IPS-20b (cell line): ENCODE measurements around the gene KRTAP10-12.
A peak's percentile ranks its signal among the peaks of the same experiment; 100 is the strongest.

Source experiments
- H3K27ac ChIP-seq: one replicate; pipeline ENCODE4 v1.5.1; 2013; ENCODE audit warnings: low read length
- H3K27me3 ChIP-seq: 2 replicates; pipeline ENCODE4 v1.6.1; 2013; ENCODE audit warnings: mild to moderate bottlenecking, low read length, inconsistent platforms; ENCODE audit not compliant: insufficient read depth
- H3K36me3 ChIP-seq: 2 replicates; pipeline ENCODE4 v1.6.1; 2013; ENCODE audit warnings: low read depth, mild to moderate bottlenecking, inconsistent platforms, low read length, moderate library complexity; ENCODE audit not compliant: insufficient read depth
- H3K4me1 ChIP-seq: 2 replicates; pipeline ENCODE4 v1.6.1; 2013; ENCODE audit warnings: mild to moderate bottlenecking, control low read depth, inconsistent platforms, low read length, moderate library complexity; ENCODE audit not compliant: insufficient read depth
- H3K4me3 ChIP-seq: 2 replicates; pipeline ENCODE4 v1.5.1; 2013; ENCODE audit warnings: mild to moderate bottlenecking, low read length, inconsistent platforms
- H3K9ac ChIP-seq: 2 replicates; pipeline ENCODE4 v1.6.1; 2013; ENCODE audit warnings: low read depth, mild to moderate bottlenecking, inconsistent platforms, low read length, moderate library complexity
- H3K9me3 ChIP-seq: 2 replicates; pipeline ENCODE4 v1.6.1; 2013; ENCODE audit warnings: mild to moderate bottlenecking, low read depth, low read length, inconsistent platforms; ENCODE audit not compliant: insufficient read depth

KRTAP10-12 gene

DNA sequence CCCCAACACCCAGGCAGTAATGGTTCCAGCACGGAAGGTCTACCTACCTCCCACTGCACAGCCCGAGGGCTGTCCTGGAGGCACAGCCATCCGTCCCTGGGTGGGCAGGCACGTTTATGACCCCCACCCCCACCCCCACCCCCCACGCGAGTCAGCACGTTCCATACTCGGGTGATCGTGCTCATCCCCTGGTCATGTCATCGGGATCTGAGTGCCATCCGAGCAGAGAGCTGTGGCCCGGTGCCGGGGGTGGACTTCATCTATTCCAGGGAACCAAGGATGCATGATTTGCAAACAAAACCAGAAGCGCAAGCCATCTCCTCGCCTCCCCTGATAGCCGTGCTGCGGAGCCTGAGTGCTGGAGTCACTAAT lies 13.3 kb downstream of the KRTAP10-12 start:
- H3K27ac ChIP-seq = no peak overlapping the region
- H3K9me3 ChIP-seq = no peaks in the 10 kb centered on the region
- peaks cover 35% of the 10 kb centered on the region; the same call in 1 of the 2 replicates for H3K4me1 ChIP-seq
- H3K9ac ChIP-seq = no peak overlapping the region
- peaks cover 94% of the 10 kb centered on the region for H3K27me3 ChIP-seq
- peak overlapping the region; percentile 67 for H3K4me3 ChIP-seq
- no peaks in the 10 kb centered on the region for H3K36me3 ChIP-seq

DNA sequence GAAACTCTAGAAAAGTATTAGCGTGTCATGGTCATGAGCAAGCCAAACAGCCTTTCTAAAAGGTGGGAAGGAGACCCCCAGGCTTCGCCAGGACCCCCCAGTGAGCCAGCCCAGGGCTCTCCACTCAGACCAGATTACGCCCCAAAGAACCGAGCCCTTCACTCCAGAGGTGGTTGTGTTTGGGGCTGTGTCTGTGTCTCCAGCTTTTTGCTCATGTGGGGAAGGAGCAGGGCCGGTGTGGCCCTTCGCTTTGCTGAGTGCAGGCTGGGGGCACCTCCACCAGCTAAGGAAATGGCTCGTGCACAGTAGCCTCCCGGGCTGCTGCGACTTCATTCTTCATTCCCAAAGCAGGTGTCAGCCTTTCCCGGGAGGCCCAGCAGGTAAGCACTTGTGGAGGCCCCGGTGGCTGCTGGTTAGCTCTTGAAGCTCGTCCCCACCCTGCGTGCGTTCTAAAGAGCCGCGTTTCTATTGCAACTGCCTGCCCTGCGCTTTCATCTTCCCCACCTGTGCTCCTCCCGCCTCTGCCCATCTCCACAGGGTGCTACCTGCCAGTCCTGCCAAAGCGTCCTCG lies 13.9 kb downstream of the KRTAP10-12 start:
- Histone ChIP-seq H3K36me3 (no peaks in the 10 kb centered on the region), H3K4me1 (peaks cover 35% of the 10 kb centered on the region; the same call in 1 of the 2 replicates), H3K9ac (no peak overlapping the region), H3K9me3 (no peaks in the 10 kb centered on the region), H3K27me3 (peaks cover 98% of the 10 kb centered on the region), H3K27ac (no peak overlapping the region), H3K4me3 (peak overlapping the region; percentile 67)

DNA sequence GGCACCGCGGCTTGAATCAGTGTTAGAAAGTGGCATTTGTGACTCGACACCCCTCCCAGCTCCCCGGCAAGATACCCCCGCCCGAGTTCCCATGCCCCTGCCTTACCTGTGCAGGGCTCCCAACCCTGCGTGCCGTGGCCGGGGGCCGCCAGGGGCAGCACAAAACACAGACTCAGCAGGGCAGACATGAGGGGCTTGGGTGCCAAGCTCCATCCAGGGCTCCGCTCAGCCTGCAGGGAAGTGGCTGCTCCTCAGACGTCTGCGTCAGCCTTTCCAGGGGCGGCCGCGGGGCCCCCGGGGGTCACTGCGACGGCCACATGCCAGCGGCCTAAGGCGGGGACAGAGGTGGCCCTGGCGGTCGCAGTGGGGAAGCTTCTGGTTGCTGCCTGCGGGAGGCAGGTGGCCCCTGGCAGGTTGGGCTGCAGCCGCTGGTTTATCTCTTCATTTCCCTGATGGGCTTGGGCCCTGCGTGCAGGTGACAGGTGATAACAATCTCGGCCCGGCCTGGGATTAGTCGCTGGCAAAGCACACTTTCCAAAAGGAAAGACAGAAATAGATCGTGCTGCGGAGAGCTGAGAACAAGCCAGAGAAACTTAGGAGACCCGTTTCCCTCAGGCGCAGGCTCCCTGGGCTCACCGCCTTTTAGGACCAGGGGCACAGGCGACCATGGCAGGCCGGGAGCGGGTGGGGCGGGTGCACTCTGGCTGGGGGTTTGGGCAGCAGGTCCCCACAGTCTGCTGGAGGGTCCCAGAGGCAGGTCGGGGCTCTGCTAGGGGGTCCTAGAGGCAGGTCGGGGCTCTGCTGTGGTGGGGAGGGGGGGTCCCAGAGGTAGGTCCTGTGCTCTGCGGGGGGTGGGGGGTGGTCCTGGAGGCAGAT lies 14.6 kb downstream of the KRTAP10-12 start, which contains the start of gene TSPEAR:
Gene TSPEAR (minus strand): TSS at position 246 of the 876 bp plus-strand sequence. CDS start 58 bp downstream, at position 188.
- Histone ChIP-seq H3K36me3 (no peaks in the 10 kb centered on the region), H3K27ac (no peak within 1 kb of the TSS), H3K9me3 (no peaks in the 10 kb centered on the region), H3K27me3 (peaks cover 90% of the 10 kb centered on the region), H3K4me3 (peak within 1 kb of the TSS; percentile 67), H3K9ac (no peak within 1 kb of the TSS), H3K4me1 (peaks cover 31% of the 10 kb centered on the region; the same call in 1 of the 2 replicates)

DNA sequence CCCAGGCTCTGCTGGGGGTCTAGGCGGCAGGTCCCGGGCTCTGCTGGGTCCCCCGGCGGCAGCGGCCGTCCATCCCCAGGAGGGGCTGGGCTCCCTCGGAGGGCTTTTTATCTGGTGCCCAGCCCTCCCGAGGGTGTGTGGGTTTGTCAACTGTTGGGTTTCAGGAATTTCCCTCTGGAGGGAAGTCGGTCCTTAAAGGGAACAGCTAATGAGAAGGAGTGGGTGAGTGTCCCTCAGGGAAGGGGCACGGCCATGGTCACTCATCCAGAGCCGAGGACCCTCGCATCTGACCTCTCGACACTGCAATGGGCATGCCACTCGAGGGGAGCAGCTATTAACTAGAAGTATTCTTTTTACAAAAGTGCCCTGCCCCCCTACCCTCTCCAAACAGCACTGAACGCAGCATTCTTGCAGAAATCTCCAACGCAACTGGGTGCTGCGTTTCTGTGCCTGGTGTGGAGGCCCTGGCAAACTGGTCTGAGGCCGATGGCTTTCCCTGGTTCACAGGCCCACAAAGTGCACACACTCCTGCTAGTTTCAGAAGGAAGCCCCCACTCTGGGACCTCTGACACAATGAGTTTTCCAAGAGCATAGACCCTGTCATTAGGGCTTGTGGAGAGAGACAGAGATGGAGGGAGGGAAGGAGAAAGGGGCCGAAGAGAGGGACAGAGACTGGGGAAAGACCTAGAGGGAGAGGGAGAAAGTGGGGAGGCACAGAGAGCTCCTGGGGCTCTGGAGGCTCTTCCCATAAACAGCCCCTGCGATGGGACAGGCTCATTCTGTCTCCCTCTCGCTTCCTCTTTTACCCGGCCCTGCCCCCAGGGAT lies 15.4 kb downstream of the KRTAP10-12 start:
- peaks cover 82% of the 10 kb centered on the region for H3K27me3 ChIP-seq
- no peak overlapping the region for H3K9ac ChIP-seq
- no peaks in the 10 kb centered on the region for H3K36me3 ChIP-seq
- peaks cover 31% of the 10 kb centered on the region; the same call in 1 of the 2 replicates for H3K4me1 ChIP-seq
- H3K9me3 ChIP-seq = no peaks in the 10 kb centered on the region
- H3K27ac ChIP-seq = no peak overlapping the region
- H3K4me3 ChIP-seq = peak overlapping the region; percentile 62; the same call in 1 of the 2 replicates

DNA sequence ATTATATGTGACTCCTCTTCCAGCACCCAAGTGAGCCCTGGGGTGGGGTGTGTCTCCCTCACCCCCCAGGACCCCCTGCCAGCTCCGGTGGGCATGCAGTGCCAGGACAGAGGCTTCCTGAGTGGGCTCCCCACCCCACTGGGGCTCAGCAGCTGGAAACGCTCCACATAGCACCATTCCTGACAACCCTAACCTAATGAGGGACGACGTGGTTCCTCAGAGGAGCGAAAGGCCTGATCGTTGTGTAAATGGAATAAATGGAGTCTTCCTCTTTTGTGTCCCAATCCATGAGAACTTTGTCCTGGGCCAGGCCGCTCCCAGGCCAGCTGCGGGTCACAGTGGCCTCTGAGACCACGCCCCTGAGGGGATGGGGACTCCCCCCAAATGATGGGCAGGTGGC lies 16.2 kb downstream of the KRTAP10-12 start:
- Histone ChIP-seq H3K27ac (no peak overlapping the region), H3K36me3 (no peaks in the 10 kb centered on the region), H3K9ac (no peak overlapping the region), H3K27me3 (peaks cover 75% of the 10 kb centered on the region), H3K4me1 (peaks cover 31% of the 10 kb centered on the region; the same call in 1 of the 2 replicates), H3K9me3 (no peaks in the 10 kb centered on the region), H3K4me3 (no peak overlapping the region)

DNA sequence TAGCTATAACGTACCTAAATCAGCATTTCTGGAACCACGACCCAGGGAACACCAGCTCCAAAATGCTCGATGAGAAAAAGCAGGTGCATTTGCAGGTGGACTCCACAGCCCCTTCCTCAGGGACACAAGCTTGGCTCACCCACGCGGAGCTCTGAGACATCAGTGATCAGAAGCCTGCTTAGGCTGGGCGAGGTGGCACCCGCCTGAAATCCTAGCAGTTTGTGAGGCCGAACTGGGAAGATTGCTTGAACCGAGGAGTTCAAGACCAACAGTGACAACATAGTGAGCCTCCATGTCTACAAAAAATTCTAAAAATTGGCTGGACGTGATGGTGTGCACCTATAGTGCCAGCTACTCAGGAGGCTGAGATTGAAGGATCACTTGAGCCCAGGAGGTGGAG lies 16.9 kb downstream of the KRTAP10-12 start:
- H3K4me1 ChIP-seq = peaks cover 27% of the 10 kb centered on the region; the same call in 1 of the 2 replicates

DNA sequence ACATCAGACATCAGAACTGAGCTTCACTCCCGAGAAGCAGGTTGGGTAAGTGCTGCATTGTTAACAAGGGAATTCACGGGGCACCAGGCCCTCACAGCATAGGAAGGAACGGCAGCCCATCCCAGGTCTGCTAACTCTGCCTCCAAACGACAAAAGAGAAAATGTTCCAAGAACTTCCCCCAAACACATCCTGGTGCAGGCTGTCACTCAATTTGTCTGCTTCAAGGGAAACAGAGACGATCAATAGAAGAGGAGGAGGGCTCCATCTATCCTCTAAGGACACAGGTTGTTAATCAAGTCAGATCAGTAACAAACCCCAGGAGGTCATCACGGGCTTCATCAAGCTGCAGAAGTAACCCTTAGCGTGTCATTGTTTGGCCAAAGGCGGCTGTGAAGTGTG lies 17.9 kb downstream of the KRTAP10-12 start:
- Histone ChIP-seq H3K4me1 (peaks cover 17% of the 10 kb centered on the region; the same call in 1 of the 2 replicates), H3K4me3 (no peak overlapping the region), H3K27ac (no peak overlapping the region), H3K9me3 (no peaks in the 10 kb centered on the region), H3K27me3 (peaks cover 57% of the 10 kb centered on the region), H3K36me3 (no peaks in the 10 kb centered on the region), H3K9ac (no peak overlapping the region)

More for the DNA sequence above, 16.9 kb downstream of the KRTAP10-12 start:
- H3K4me3 ChIP-seq = no peak overlapping the region
- no peak overlapping the region for H3K9ac ChIP-seq
- H3K36me3 ChIP-seq = no peaks in the 10 kb centered on the region
- no peak overlapping the region for H3K27ac ChIP-seq
- no peaks in the 10 kb centered on the region for H3K9me3 ChIP-seq
- peaks cover 68% of the 10 kb centered on the region for H3K27me3 ChIP-seq

DNA sequence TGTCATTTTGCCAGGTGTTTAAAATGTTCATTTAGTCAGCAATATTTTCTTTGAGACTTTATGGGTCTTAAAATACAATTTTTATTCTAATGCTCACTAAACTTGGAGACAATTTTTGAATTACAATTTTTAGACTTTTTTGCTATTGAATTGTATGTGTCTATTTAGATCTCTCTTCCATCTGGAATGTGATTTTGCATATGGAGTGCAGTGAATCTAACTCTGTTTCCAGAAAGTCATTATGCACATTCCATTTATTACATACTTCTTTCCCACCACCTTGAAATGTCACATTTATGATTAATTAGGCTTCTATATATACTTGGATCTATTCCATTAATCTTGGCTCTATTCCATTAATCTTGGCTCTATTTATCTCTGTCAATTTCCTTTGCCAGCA lies 20.0 kb downstream of the KRTAP10-12 start:
- Histone ChIP-seq H3K9ac (no peak overlapping the region), H3K4me1 (peaks cover 17% of the 10 kb centered on the region; the same call in 1 of the 2 replicates), H3K36me3 (no peaks in the 10 kb centered on the region), H3K27ac (no peak overlapping the region), H3K4me3 (no peak overlapping the region), H3K27me3 (peaks cover 36% of the 10 kb centered on the region), H3K9me3 (no peaks in the 10 kb centered on the region)

DNA sequence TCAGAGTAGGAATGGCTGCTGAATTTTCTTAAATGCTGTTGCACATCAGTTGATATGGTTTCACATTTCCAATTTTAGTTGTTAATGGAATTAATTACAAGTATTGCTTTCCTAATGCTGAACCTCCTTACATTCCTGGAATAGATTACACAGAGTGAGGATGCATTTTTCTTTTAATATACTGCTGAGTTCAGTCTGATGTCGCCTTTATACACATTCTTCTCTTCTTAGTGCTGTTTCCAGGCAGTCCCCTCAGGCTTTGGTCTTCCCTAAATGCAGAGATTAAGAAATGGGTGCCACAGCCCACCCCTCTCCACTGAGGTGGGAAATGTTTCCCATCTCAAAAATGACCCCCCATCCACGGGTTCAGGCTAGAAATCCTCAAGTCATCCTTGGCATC lies 21.1 kb downstream of the KRTAP10-12 start:
- no peaks in the 10 kb centered on the region for H3K9me3 ChIP-seq
- no peaks in the 10 kb centered on the region for H3K36me3 ChIP-seq
- H3K27me3 ChIP-seq = peaks cover 33% of the 10 kb centered on the region
- H3K27ac ChIP-seq = no peak overlapping the region
- no peak overlapping the region for H3K9ac ChIP-seq
- H3K4me3 ChIP-seq = no peak overlapping the region
- H3K4me1 ChIP-seq = peaks cover 15% of the 10 kb centered on the region; the same call in 1 of the 2 replicates

DNA sequence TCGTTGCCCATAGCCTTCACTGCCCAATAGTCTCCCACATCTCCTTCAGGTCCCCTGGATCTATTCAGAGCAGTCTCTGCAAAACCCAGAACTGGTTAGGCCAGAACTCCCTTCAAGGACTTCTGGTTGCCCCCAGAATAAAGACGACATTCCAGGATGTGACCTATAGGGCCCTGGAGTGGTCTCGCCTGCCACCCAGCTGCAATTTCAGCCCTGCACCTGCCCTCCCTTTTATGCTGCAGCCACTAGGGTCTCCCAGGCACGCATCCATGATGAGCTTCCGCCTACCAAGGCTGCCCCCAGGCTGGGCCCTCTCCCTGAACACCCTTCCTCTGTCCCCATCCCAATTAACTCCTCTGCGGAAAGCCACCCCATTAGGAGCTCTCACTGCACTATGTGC lies 21.6 kb downstream of the KRTAP10-12 start:
- Histone ChIP-seq H3K9ac (no peak overlapping the region), H3K27ac (no peak overlapping the region), H3K27me3 (peaks cover 33% of the 10 kb centered on the region), H3K4me3 (no peak overlapping the region), H3K9me3 (no peaks in the 10 kb centered on the region), H3K4me1 (peaks cover 16% of the 10 kb centered on the region; the same call in 1 of the 2 replicates), H3K36me3 (no peaks in the 10 kb centered on the region)

DNA sequence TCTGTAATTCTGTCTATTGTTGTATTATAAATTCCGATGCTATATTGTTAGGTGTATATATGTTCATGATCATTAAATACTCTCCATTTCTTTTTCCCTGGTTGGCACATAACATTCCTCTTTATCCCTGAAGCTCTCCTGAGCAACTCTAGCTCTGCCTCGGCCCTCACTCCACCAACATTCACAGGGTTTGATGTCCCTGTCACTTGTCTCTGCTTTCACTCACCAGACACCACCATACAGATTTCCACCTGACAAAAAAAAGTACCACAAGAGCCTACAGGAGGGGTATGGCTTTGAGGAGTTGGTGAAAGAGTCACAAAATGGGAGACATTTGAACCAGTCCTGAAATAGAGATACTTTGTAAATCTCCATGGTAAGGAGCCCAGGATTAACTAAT lies 23.2 kb downstream of the KRTAP10-12 start:
- Histone ChIP-seq H3K27ac (no peak overlapping the region), H3K9ac (no peak overlapping the region), H3K4me1 (peaks cover 9% of the 10 kb centered on the region; the same call in 1 of the 2 replicates), H3K27me3 (peaks cover 31% of the 10 kb centered on the region), H3K36me3 (no peaks in the 10 kb centered on the region), H3K9me3 (no peaks in the 10 kb centered on the region), H3K4me3 (no peak overlapping the region)
